HCT116 (cell line): Measurements from ENCODE around the gene TRPM3. TPM values are rescaled to one million over a fixed set of nuclear protein-coding genes. Genes with fewer than 3 reads are reported as not detected.

Source experiments
- ATAC-seq: fragments of 200-7000 bp; cut with Tn5 transposase; 2 replicates; pipeline ENCODE4 v1.9.1; 2020; ENCODE audit warnings: mild to moderate bottlenecking, moderate library complexity
- BruUV-seq: library from RNA; stranded (reverse); fragments of 400-500 nt; replicated peaks from 2 replicates; lab custom pipeline; 2021; lab: Mats Ljungman, UMichigan
- CTCF ChIA-PET: fragments of 300-600 bp; sonication (Branson Sonifier 250); formaldehyde crosslinking; loops from one replicate; lab custom pipeline; 2021; ENCODE audit warnings: antibody characterized with exemption; lab: Charles Lee
- POLR2A ChIA-PET: fragments of 300-600, 350-600 bp; sonication (Branson Sonifier 250); formaldehyde crosslinking; loops from one replicate; lab custom pipeline; 2021; ENCODE audit warnings: antibody characterized with exemption; lab: Charles Lee
- RAD21 ChIA-PET, 2 experiments: fragments of 300-600 bp; sonication (Branson Sonifier 250); formaldehyde crosslinking; loops; one replicate each; lab custom pipeline; 2023; ENCODE audit warnings: low total read pairs in 2 of 2; ENCODE audit not compliant: uncharacterized antibody in 2 of 2, unreplicated experiment in 2 of 2, low non-redundant PET in 1 of 2; lab: Charles Lee
- DNase-seq: peaks from one replicate; pipeline ENCODE4 v3.0.0-alpha.2; 2010; ENCODE audit warnings: low read depth, low spot score
- H2AFZ ChIP-seq: fragments of 200-600 bp; shearing (Covaris generic), sonication (generic); 2 replicates; pipeline ENCODE4 v1.6.1; 2017; ENCODE audit warnings: low read depth, mixed run types, mixed read lengths, antibody characterized with exemption, low read length; ENCODE audit not compliant: poor library complexity, severe bottlenecking
- H3K27ac ChIP-seq: 2 replicates; pipeline ENCODE4 v1.5.1; 2012; ENCODE audit warnings: low read depth, low read length
- H3K27me3 ChIP-seq: fragments of 200-600 bp; sonication (generic); 2 replicates; pipeline ENCODE4 v1.6.1; 2016; ENCODE audit warnings: mixed run types, low read length, mixed read lengths; ENCODE audit not compliant: insufficient read depth
- H3K36me3 ChIP-seq, 2 experiments: fragments of 200-500 bp in 1 of 2; fragments of 200-600 bp in 1 of 2; sonication (Bioruptor generic) in 1 of 2; sonication (generic) in 1 of 2; 2 replicates each; pipeline versions ENCODE4 v1.5.1 to v1.6.1; 2014 to 2016; ENCODE audit warnings: low read length in 2 of 2, inconsistent platforms in 1 of 2, mixed read lengths in 1 of 2, mixed run types in 1 of 2; ENCODE audit not compliant: insufficient read depth in 2 of 2, control insufficient read depth in 1 of 2
- H3K4me1 ChIP-seq, 2 experiments: fragments of 200-600 bp in 1 of 2; sonication (generic) in 1 of 2; 2 replicates each; pipeline versions ENCODE4 v1.5.1 to v1.6.1; 2012 to 2017; ENCODE audit warnings: low read length in 2 of 2, inconsistent platforms in 1 of 2, mild to moderate bottlenecking in 1 of 2, mixed read lengths in 1 of 2, mixed run types in 1 of 2, moderate library complexity in 1 of 2; ENCODE audit not compliant: insufficient read depth in 2 of 2, control insufficient read depth in 1 of 2
- H3K4me2 ChIP-seq: fragments of 200-600 bp; sonication (generic); 2 replicates; pipeline ENCODE4 v1.6.1; 2017; ENCODE audit warnings: mixed run types, low read length, mixed read lengths
- H3K4me3 ChIP-seq, 2 experiments: fragments of 200-600 bp in 1 of 2; sonication (generic) in 1 of 2; replicated peaks in 1 of 2; 2 replicates each; pipeline ENCODE4 v1.5.1; 2011 to 2016; ENCODE audit warnings: low read length in 2 of 2, control low read depth in 1 of 2, low read depth in 1 of 2, mild to moderate bottlenecking in 1 of 2, mixed read lengths in 1 of 2, mixed run types in 1 of 2
- H3K79me2 ChIP-seq: fragments of 200-600 bp; sonication (generic); 2 replicates; pipeline ENCODE4 v1.6.1; 2017; ENCODE audit warnings: mild to moderate bottlenecking, mixed run types, low read length, moderate library complexity, mixed read lengths; ENCODE audit not compliant: insufficient read depth
- H3K9ac ChIP-seq: fragments of 200-600 bp; sonication (generic); 2 replicates; pipeline ENCODE4 v1.6.1; 2016; ENCODE audit warnings: low read length, mixed read lengths
- H3K9me2 ChIP-seq: fragments of 200-600 bp; sonication (generic), shearing (Covaris generic); 2 replicates; pipeline ENCODE4 v1.6.1; 2017; ENCODE audit warnings: mixed run types, mild to moderate bottlenecking, moderate library complexity; ENCODE audit not compliant: insufficient read depth
- H3K9me3 ChIP-seq, 2 experiments: fragments of 200-500 bp in 1 of 2; fragments of 200-600 bp in 1 of 2; sonication (Bioruptor generic) in 1 of 2; sonication (generic) in 1 of 2; 2 replicates each; pipeline ENCODE4 v1.6.1; 2014 to 2017; ENCODE audit warnings: low read length in 2 of 2, mixed read lengths in 2 of 2, inconsistent platforms in 1 of 2, low read depth in 1 of 2, mild to moderate bottlenecking in 1 of 2, mixed run types in 1 of 2, moderate library complexity in 1 of 2; ENCODE audit not compliant: control insufficient read depth in 1 of 2, insufficient read depth in 1 of 2
- H4K20me1 ChIP-seq: fragments of 200-600 bp; sonication (generic), shearing (Covaris generic); 2 replicates; pipeline ENCODE4 v1.6.1; 2017; ENCODE audit warnings: mixed run types, mild to moderate bottlenecking, moderate library complexity; ENCODE audit not compliant: insufficient read depth
- ATF3 ChIP-seq: IDR thresholded peaks from 2 replicates; pipeline ENCODE4 v1.6.1; 2012
- CBX3 ChIP-seq: IDR thresholded peaks from 2 replicates; pipeline ENCODE4 v1.6.1; 2012; ENCODE audit warnings: low read depth
- CEBPB ChIP-seq: IDR thresholded peaks from 2 replicates; pipeline ENCODE4 v1.6.1; 2012; ENCODE audit warnings: low read depth
- EGR1 ChIP-seq: IDR thresholded peaks from 2 replicates; pipeline ENCODE4 v1.6.1; 2012; ENCODE audit warnings: low read depth
- ELF1 ChIP-seq: IDR thresholded peaks from 2 replicates; pipeline ENCODE4 v1.6.1; 2012; ENCODE audit warnings: low read depth, borderline replicate concordance
- EZH2 ChIP-seq: fragments of 200-600 bp; sonication (generic); IDR thresholded peaks from 2 replicates; pipeline ENCODE4 v1.6.1; 2017; ENCODE audit warnings: antibody characterized with exemption, mixed run types
- FOSL1 ChIP-seq: IDR thresholded peaks from 2 replicates; pipeline ENCODE4 v1.6.1; 2012; ENCODE audit warnings: low read depth
- JUND ChIP-seq: IDR thresholded peaks from 2 replicates; pipeline ENCODE4 v1.6.1; 2012
- MAX ChIP-seq: IDR thresholded peaks from 2 replicates; pipeline ENCODE4 v1.6.1; 2012
- POLR2AphosphoS5 ChIP-seq: IDR thresholded peaks from 2 replicates; pipeline ENCODE4 v1.6.1; 2011; ENCODE audit warnings: mild to moderate bottlenecking, low read depth, low read length, moderate library complexity
- RAD21 ChIP-seq: IDR thresholded peaks from 2 replicates; pipeline ENCODE4 v1.6.1; 2012; ENCODE audit warnings: low read depth, mild to moderate bottlenecking
- REST ChIP-seq: IDR thresholded peaks from 2 replicates; pipeline ENCODE4 v1.6.1; 2012; ENCODE audit warnings: low read depth
- SIN3A ChIP-seq: IDR thresholded peaks from 2 replicates; pipeline ENCODE4 v1.6.1; 2012; ENCODE audit warnings: low read depth
- SP1 ChIP-seq: IDR thresholded peaks from 2 replicates; pipeline ENCODE4 v1.6.1; 2012; ENCODE audit warnings: low read depth
- SRF ChIP-seq: IDR thresholded peaks from 2 replicates; pipeline ENCODE4 v1.6.1; 2012; ENCODE audit warnings: low read depth
- YY1 ChIP-seq: IDR thresholded peaks from 2 replicates; pipeline ENCODE4 v1.6.1; 2011; ENCODE audit warnings: low read length, low read depth, moderate library complexity, mild to moderate bottlenecking; ENCODE audit not compliant: insufficient replicate concordance; ENCODE audit errors: extremely low read depth
- ZFX ChIP-seq: fragments of 450-650 bp; IDR thresholded peaks from 2 replicates; pipeline ENCODE4 v1.6.1; 2017
- ZNF274 ChIP-seq: fragments of 200-500 bp; sonication (Bioruptor generic); IDR thresholded peaks from 2 replicates; pipeline ENCODE4 v1.6.1; 2014; ENCODE audit warnings: mild to moderate bottlenecking, low read depth, low read length, inconsistent platforms
- intact Hi-C: fragments of 100-400 bp; cut with micrococcal nuclease; formaldehyde crosslinking; loops from 2 replicates; pipeline ENCODE4 v1.10.0; 2022
- total RNA-seq: library from RNA; stranded (reverse); gene quantifications from one replicate; pipeline ENCODE4 v1.2.1, GENCODE V29; 2021; ENCODE audit not compliant: unreplicated experiment
- TF ChIP-seq, protein P1 (sequence below), 3 experiments: fragments of 200-600 bp in 1 of 3; sonication (generic) in 1 of 3; IDR thresholded peaks in 2 of 3; conservative IDR thresholded peaks in 1 of 3; 2 replicates each; pipeline ENCODE4 v1.5.1; 2012 to 2017; ENCODE audit warnings: low read depth in 2 of 3, low read length in 2 of 3, antibody characterized with exemption in 1 of 3, borderline replicate concordance in 1 of 3, control low read depth in 1 of 3, mild to moderate bottlenecking in 1 of 3, mixed read lengths in 1 of 3, mixed run types in 1 of 3, moderate library complexity in 1 of 3; ENCODE audit not compliant: insufficient read depth in 1 of 3

Gene TRPM3
- total RNA-seq, 1 experiment from 2014 or later = not detected

DNA sequence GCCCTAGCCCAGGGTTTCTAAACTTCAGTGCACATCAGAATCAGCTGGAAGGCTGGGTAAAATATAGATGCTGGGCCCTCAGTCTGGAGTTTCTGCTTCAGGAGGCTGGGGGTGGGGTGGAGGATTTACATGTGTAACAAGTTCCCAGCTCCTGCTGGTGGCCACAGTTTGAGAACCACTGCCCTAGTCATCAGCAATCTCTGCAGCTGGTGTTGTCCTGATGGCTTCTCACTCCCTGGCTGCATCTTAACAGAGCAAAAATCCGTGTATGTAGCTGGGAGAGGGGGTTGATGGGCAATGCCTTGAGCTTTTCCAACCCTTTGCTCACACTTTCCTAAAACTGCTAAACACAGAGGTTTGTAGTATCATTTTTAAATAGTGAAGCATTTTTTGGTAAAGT is 520.9 kb downstream of the TRPM3 start (continued):
- TF ChIP-seq EGR1 (no peak), SRF (no peak)
- TF ChIP-seq, all 23 proteins: peak for 0

DNA sequence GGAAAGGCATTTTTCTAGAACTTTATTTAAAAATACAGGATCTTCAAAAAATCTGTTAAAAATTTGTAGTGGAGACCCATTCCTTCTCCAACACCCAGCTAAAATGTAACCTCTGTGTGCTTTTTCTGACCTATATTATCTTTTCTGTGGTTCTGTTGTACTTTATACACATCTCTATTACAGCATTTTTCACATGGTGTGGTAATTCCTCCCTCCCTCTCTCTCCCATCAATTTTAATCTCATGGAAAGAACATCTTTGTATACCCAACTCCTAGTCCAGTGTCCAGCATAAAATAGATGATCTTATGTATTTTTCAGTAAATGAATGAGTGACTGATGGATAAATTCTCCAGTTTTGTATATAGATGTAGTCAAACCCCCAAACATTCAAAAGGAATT is 523.5 kb downstream of the TRPM3 start:
- TF ChIP-seq ATF3 (no peak), CBX3 (no peak), MAX (no peak), REST (no peak), RAD21 (no peak), ZFX (no peak), ELF1 (no peak), JUND (no peak), SIN3A (no peak), ZNF274 (no peak), CEBPB (no peak), SP1 (no peak), YY1 (no peak), SRF (no peak), EZH2 (no peak), FOSL1 (no peak), EGR1 (no peak), POLR2AphosphoS5 (no peak)
- TF ChIP-seq, protein P1, sequence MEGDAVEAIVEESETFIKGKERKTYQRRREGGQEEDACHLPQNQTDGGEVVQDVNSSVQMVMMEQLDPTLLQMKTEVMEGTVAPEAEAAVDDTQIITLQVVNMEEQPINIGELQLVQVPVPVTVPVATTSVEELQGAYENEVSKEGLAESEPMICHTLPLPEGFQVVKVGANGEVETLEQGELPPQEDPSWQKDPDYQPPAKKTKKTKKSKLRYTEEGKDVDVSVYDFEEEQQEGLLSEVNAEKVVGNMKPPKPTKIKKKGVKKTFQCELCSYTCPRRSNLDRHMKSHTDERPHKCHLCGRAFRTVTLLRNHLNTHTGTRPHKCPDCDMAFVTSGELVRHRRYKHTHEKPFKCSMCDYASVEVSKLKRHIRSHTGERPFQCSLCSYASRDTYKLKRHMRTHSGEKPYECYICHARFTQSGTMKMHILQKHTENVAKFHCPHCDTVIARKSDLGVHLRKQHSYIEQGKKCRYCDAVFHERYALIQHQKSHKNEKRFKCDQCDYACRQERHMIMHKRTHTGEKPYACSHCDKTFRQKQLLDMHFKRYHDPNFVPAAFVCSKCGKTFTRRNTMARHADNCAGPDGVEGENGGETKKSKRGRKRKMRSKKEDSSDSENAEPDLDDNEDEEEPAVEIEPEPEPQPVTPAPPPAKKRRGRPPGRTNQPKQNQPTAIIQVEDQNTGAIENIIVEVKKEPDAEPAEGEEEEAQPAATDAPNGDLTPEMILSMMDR (IDR thresholded peaks at IDR 0.05 in 2 of 3, conservative IDR thresholded peaks at IDR 0.05 in 1 of 3; ENCODE audit: borderline replicate concordance in 1 of 3, insufficient read depth in 1 of 3, low read depth in 2 of 3, low read length in 2 of 3) = no peak
- TF ChIP-seq, all 23 proteins: peak for 0
- Histone ChIP-seq H3K27ac (no peak overlapping the region), H3K27me3 (no peaks in the 10 kb centered on the region), H3K9ac (no peak overlapping the region), H4K20me1 (no peaks in the 10 kb centered on the region), H3K4me3 (no peak overlapping the region), H3K79me2 (no peaks in the 10 kb centered on the region), H2AFZ (no peak overlapping the region), H3K4me2 (no peak overlapping the region), H3K9me2 (no peaks in the 10 kb centered on the region), H3K4me1 (no peaks in the 10 kb centered on the region), H3K9me3 (no peaks in the 10 kb centered on the region), H3K36me3 (no peaks in the 10 kb centered on the region)
- ChIA-PET RAD21 (no interaction called here), POLR2A (no interaction called here), CTCF (no interaction called here)
- DNase-seq = no peak
- intact Hi-C loops = no loop called here
- BruUV-seq = no TSS peak
- ATAC-seq = no peak
